HG02970 (cell line): Measurements from ENCODE around the gene GPHN.
"Not testable (repeated sequence)": the region's sequence is repeated elsewhere in the genome, so short reads cannot be mapped to it uniquely, and the experiment has no call there.

Experiments used
- ATAC-seq: cut with Tn5 transposase; IDR thresholded peaks from one replicate; pipeline ENCODE4 v1.9.1; 2021; ENCODE audit warnings: mild to moderate bottlenecking, moderate library complexity, moderate number of reproducible peaks; ENCODE audit not compliant: unreplicated experiment, low FRiP score

The GPHN gene

DNA sequence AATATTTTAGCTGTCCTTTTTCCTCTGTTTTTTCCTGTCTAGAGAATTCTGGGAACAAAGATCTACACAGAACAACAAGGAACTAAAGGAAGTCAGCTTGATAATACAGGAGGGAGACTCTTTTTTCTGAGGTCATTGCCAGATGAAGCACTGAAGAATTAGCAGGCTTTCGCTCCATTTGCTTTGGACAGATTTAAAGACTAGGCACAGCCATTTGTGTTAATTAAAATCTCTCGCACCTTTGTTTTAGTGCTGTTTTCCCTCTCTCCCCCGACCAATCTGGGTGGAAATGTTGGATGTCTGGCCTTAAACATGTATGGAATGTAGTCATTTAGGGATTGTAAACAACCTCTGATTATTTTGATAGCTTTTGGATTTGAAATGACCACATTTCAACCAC, 9.6 kb upstream of the GPHN start:
- ATAC-seq = no peak

GRCh38 chr14:66501592-66501991, 6.4 kb upstream of the GPHN start:
- ATAC-seq = no peak

GRCh38 chr14:66502836-66503235, 5.1 kb upstream of the GPHN start:
- not testable (repeated sequence) for ATAC-seq

DNA sequence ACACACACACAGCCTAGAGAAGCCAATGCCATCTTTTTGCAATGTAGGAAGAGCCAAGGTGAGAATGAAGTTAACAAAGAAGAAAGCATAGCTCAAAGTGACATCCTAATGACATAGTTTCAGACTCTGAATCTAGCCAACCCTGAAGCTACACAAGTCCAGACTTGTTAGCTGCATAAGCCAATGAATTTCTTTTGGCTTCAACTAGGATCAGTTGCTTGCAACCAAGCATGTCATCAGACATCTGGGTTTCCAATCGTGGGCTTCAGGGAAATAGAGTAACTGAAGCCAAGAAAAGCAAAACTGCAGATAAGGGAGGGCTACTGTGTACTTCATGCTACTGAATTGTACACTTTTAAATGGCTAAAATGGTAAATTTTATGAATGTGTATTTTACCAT, 4.4 kb upstream of the GPHN start:
- ATAC-seq = no peak

GRCh38 chr14:66507181-66507721, 696 bp upstream of the GPHN start:
- peak; percentile 11 for ATAC-seq

GRCh38 chr14:66508547-66508845, 549 bp downstream of the GPHN start:
- ATAC-seq = peak; percentile 0

DNA sequence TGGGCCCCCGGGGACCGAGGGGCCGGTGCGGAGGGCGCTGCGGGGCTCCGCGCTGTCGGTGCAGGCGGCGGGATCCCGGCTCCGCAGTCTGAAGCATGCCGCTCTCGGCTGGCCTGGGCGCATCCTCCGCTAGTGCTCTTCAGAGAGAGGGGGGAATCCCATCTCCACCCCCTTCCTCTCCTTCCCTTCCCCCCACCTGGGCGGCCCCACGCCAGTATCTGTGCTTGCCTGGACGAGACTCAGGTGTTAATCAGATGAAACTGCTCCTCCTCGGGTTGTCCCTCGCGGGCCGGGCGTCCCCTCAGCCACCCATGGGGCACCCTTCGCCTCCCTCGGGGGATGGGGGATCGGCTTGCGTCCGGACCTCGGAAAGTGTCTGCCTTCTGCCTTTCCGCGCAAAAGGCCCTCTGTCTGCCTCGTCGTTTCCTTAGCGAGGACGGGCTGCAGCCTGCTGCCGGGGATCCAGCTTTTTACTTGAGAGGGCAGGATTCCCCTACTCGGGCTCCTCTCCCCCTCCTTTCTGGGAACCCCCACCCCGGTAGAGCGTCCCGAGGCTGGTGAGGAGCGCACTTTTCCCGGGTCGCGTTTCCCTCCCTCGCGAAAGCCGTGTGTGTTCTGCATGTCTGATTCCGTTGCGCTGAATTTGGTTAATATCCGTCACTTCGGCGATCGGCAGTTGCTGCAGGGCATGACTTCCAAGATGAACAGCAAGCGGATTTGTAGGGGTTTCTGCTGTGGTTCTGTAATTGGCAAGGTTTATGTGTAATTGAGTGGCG, 1.1 kb downstream of the GPHN start:
- no peak for ATAC-seq

DNA sequence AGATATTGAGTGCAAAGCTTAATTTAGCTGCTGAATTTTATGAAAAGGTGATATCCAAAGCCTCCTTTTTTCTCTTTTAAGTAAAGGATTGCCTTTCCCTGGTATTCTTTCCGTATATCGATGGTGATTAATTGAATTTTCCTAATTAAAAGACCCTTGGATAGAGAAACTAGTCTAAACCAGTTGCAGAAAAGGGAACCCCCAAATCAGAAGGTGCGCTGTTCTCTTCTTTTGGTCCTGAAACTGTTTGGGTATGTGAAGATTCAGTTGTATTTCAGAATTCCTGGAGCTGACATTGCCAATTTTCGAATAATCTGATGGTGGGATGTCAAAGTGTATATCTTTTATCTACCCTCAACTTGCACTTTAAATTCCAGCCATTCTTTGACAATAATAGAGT, 1.9 kb downstream of the GPHN start:
- no peak for ATAC-seq

GRCh38 chr14:66511849-66512248, 3.9 kb downstream of the GPHN start:
- no peak for ATAC-seq

DNA sequence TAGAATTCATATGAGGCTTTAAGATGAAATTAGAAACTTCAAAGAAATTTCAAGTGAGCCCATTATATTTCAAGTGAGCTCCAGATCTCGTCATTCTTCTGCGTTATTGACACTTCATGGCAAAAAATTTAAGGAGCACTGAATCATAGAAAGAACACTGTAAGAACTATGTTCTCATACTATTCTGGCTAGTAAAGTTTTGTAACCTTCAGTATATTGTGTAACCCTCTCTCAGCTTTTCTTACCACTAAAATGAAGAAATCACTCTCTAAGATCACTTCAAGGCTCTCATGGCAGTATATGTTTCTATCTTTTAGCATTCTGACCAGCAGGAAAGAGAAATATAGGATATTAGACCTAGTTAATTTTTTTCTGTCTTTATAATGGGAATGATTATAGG, 6.3 kb downstream of the GPHN start:
- no peak for ATAC-seq

- ATAC-seq = no peak
These were observed 22.6 kb downstream of the GPHN start for GRCh38 chr14:66530526-66530925.

DNA sequence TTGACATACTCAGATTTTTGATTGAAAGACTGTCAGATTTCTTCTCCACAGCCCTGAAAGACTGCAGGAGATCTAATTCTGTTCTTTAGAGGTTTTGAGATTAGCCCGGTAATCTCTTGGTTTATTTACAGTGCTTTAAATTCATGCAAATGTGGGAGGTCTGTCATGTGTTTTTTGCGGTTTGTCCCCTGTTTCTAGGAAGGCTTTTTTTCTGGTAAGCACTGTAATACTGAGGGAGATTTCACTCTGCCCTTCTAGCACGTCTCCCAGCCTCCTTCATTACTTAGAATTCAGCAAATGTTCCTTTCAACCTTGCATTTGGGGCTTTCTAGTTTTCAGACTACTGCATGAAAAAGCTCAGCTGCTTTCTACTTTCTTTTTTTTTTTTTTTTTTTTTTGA, 31.1 kb downstream of the GPHN start:
- ATAC-seq = no peak

DNA sequence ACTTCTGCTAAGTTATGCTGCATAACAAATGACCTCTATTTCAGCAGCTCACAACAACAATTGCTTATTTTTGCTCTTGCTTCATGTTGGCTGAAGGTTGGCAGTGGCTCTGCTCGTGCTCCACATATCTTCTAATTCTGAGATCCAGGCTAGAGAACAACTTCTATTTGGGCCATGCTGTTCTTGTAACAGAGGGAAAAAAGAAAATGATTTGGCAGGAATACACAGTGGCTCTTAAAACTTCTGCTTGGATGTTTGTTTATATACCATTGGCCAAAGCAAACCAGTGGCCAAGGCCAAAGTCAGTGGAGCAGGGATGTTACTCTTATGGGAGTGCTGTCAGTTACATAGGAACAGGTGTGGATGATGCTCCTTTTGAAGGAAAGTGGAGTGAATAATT, 32.1 kb downstream of the GPHN start:
- ATAC-seq = no peak

- no peak for ATAC-seq
These were observed 33.7 kb downstream of the GPHN start for GRCh38 chr14:66541627-66542026.

DNA sequence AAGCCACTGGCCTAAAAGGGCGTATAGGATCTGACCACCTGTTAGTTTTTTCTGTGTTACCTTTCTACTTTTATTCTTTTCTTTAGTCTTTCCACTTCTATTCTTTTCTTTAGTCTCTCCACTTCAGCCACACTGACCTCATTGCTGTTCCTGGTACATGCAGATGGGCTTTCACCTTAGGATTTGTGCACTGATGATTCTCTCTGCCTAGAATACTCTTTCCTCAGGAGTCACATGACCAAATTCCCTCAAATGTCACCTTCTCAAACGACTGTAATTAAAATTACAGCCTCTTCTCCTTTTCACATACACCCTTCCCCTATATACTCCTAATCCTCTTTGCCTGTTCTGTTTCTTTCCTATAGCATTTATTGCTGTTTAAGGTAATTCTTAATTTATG, 36.0 kb downstream of the GPHN start:
- ATAC-seq = no peak

- ATAC-seq = not testable (repeated sequence)
These were observed 37.2 kb downstream of the GPHN start for GRCh38 chr14:66545191-66545590.

DNA sequence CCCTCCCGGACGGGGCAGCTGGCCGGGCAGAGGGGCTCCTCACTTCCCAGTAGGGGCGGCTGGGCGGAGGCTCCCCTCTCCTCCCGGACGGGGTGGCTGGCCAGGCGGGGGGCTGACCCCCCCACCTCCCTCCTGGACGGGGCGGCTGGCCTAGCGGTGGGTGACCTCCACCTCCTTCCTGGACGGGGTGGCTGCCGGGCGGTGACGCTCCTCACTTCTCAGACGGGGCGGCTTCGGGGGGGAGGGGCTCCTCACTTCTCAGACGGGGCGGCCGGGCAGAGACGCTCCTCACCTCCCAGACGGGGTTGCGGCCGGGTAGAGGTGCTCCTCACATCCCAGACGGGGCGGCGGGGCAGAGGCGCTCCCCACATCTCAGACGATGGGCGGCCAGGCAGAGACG, 37.8 kb downstream of the GPHN start:
- ATAC-seq = not testable (repeated sequence)

DNA sequence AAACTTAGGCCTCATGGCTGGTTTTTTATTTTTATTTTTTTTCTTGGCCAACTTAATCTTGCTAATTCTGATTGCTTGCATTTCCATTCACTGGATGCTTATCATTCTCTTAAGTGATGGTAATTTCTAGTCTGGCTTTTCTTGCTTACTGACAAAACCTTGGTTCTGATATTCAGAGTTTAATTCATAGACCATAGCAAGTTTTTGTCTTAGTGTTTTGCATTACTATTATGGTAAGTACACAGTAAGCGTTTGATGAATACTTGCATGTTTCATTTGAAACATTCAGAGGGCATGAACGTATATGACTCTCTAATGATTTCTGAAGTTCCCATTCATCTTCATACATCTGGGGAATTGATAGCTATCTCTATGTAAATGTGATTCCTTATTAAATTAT, 55.8 kb downstream of the GPHN start:
- no peak for ATAC-seq

GRCh38 chr14:66568220-66568619, 60.3 kb downstream of the GPHN start:
- no peak for ATAC-seq

DNA sequence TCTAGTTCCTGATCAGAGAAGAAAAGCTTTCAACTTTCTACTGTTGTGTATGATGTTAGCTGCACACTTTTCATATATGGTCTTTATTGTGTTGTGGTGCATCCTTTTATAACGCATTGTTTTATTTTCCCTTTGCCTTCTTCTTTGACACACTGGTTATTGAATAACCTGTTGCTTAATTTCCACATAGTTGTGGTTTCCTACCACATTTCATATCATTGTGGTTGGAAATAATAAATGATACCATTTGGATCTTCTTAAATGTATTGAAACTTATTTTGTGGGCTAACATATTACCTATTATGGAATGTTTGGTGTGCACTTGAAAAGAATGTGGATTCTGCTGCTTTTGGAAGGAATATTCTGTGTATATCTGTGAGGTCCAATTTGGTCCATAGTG, 64.9 kb downstream of the GPHN start:
- ATAC-seq = no peak

DNA sequence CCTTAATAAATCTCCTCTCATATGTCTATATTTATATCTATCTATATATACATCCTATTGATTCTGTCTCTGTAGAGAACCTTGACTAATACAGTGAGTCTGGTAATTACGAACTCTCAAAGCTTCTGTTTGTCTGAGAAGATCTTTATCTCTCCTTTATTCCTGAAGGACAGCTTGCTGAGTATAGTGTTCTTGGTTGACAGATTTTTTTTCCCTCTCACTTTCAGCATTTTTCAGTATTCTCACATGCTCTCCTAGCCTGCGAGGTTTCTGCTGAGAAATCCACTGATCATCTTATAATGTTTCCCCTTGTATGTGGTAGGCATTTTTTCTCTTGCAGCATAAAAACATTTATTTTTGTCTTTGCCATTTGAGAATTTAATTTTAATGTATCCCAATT, 67.1 kb downstream of the GPHN start:
- ATAC-seq = no peak

- ATAC-seq = no peak
These were observed 68.0 kb downstream of the GPHN start for GRCh38 chr14:66575939-66576338.

DNA sequence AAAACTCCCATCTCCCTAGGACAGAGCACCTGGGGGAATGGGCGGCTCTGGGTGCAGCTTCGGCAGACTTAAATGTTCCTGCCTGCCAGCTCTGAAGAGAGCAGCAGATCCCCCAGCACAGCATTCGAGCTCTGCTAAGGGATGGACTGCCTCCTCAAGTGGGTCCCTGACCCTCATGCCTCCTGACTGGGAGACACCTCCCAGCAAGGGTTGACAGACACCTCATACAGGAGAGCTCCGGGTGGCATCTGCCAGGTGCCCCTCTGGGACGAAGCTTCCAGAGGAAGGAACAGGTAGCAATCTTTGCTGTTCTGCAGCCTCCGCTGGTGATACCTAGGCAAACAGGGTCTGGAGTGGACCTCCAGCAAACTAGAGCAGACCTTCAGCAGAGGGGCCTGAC, 79.8 kb downstream of the GPHN start:
- not testable (repeated sequence) for ATAC-seq
